K562 (cell line): ENCODE results near the gene SUPT5H. TPM values are rescaled to one million over a fixed set of nuclear protein-coding genes. Genes with fewer than 3 reads are reported as not detected.

Experiments used
- CBX3 ChIP-seq, 2 experiments: IDR thresholded peaks; 1 replicate in 1 of 2; 2 replicates in 1 of 2; pipeline ENCODE4 v1.6.1; 2012; ENCODE audit warnings: inconsistent platforms in 2 of 2, low read length in 2 of 2, borderline replicate concordance in 1 of 2, control low read depth in 1 of 2
- E2F4 ChIP-seq: sonication (generic); formaldehyde crosslinking; IDR thresholded peaks from 2 replicates; pipeline ENCODE4 v1.8.0; 2022; ENCODE audit warnings: mild to moderate bottlenecking, low read depth, missing genetic modification reagents
- GATA2 ChIP-seq: sonication (generic); formaldehyde crosslinking; IDR thresholded peaks from 2 replicates; pipeline ENCODE4 v1.4.0; 2020; ENCODE audit warnings: mild to moderate bottlenecking, missing genetic modification reagents
- GATAD2A ChIP-seq: fragments of 450-650 bp; IDR thresholded peaks from 2 replicates; pipeline ENCODE4 v1.6.1; 2017
- GATAD2B ChIP-seq: fragments of 450-650 bp; IDR thresholded peaks from 2 replicates; pipeline ENCODE4 v1.6.1; 2017; ENCODE audit warnings: mild to moderate bottlenecking, borderline replicate concordance
- HMGN3 ChIP-seq: IDR thresholded peaks from 2 replicates; pipeline ENCODE4 v1.6.1; 2011; ENCODE audit warnings: borderline replicate concordance, low read depth, mild to moderate bottlenecking, mixed read lengths, low read length; ENCODE audit not compliant: insufficient read length; ENCODE audit errors: extremely low read depth
- MITF ChIP-seq: IDR thresholded peaks from 2 replicates; pipeline ENCODE4 v1.6.1; 2014; ENCODE audit warnings: antibody characterized with exemption
- NR1H2 ChIP-seq: sonication (generic); formaldehyde crosslinking; IDR thresholded peaks from 2 replicates; pipeline ENCODE4 v1.4.0; 2020; ENCODE audit warnings: mild to moderate bottlenecking, missing genetic modification reagents
- OTX1 ChIP-seq: fragments of 450-650 bp; formaldehyde crosslinking; IDR thresholded peaks from 2 replicates; pipeline ENCODE4 v1.4.0; 2022; ENCODE audit warnings: mild to moderate bottlenecking
- PATZ1 ChIP-seq: fragments of 250-450 bp; sonication (Bioruptor Pico); IDR thresholded peaks from 2 replicates; pipeline ENCODE4 v1.5.0; 2020; ENCODE audit warnings: mild to moderate bottlenecking, borderline replicate concordance
- PCBP1 ChIP-seq: fragments of 200-400 bp; formaldehyde crosslinking; IDR thresholded peaks from 2 replicates; pipeline ENCODE4 v1.6.1; 2018; ENCODE audit warnings: mild to moderate bottlenecking, low read depth, low read length; ENCODE audit not compliant: poor library complexity, severe bottlenecking
- PTTG1 ChIP-seq: fragments of 450-650 bp; IDR thresholded peaks from 2 replicates; pipeline ENCODE4 v1.6.1; 2016; ENCODE audit warnings: low read depth, mild to moderate bottlenecking, missing genetic modification characterization, missing compliant biosample characterization
- SREBF1 ChIP-seq: fragments of 150-350 bp; IDR thresholded peaks from 2 replicates; pipeline ENCODE4 v1.6.1; 2014; ENCODE audit warnings: antibody characterized with exemption, low read depth, low read length, borderline replicate concordance
- SUPT5H ChIP-seq: fragments of 450-650 bp; IDR thresholded peaks from 2 replicates; pipeline ENCODE4 v1.6.1; 2016
- ZFX ChIP-seq: sonication (generic); formaldehyde crosslinking; IDR thresholded peaks from 2 replicates; pipeline ENCODE4 v1.8.0; 2022; ENCODE audit warnings: mild to moderate bottlenecking, missing genetic modification reagents, moderate library complexity
- ZNF551 ChIP-seq: fragments of 250-450 bp; sonication (Bioruptor Pico); IDR thresholded peaks from 2 replicates; pipeline ENCODE4 v1.5.0; 2021; ENCODE audit warnings: mild to moderate bottlenecking, moderate library complexity
- ZNF766 ChIP-seq: fragments of 200-800 bp; sonication (Bioruptor generic); conservative IDR thresholded peaks from 2 replicates; pipeline ENCODE4 v1.6.1; 2016; ENCODE audit warnings: missing genetic modification characterization, missing compliant biosample characterization
- polyA plus RNA-seq, 8 experiments: library from polyadenylated mRNA; depleted of rRNA in 4 of 8; stranded (reverse) in 5 of 8; unstranded in 3 of 8; fragments of >200 nt; fragmentation: Nextera tagmentation in 2 of 8; fragmentation: Illumina TruSeq in 1 of 8; extraction: Ambion mirVana in 2 of 8; extraction: Trizol in 1 of 8; gene quantifications; 2 replicates each; pipeline versions ENCODE4 v1.2.1 to v1.2.3, GENCODE V29; 2011 to 2014; ENCODE audit warnings: inconsistent platforms in 1 of 8, missing spikeins in 1 of 8
- total RNA-seq, 7 experiments: library from RNA; depleted of rRNA in 6 of 7; stranded (reverse); fragments of >200 nt in 6 of 7; fragmentation: Illumina TruSeq in 2 of 7; extraction: Trizol in 2 of 7; gene quantifications; 2 replicates each; pipeline versions ENCODE4 v1.2.1 to v1.2.3, GENCODE V29; 2011 to 2021; ENCODE audit warnings: low replicate concordance in 1 of 7
- TF ChIP-seq, protein P1 (sequence below): fragments of 250-450 bp; sonication (Bioruptor Pico); IDR thresholded peaks from 2 replicates; pipeline ENCODE4 v1.5.0; 2021; ENCODE audit warnings: mild to moderate bottlenecking, borderline replicate concordance
- TF ChIP-seq, protein P2 (sequence below): fragments of 450-650 bp; formaldehyde crosslinking; IDR thresholded peaks from 2 replicates; pipeline ENCODE4 v1.4.0; 2020; ENCODE audit warnings: mild to moderate bottlenecking, moderate library complexity

Gene SUPT5H
- total and polyA plus RNA-seq, 9 of the 15 experiments (the other 6 are each of a cell fraction or from before 2014, with no cell fraction given): 13.3 to 85.9 (median 35.9) TPM

DNA sequence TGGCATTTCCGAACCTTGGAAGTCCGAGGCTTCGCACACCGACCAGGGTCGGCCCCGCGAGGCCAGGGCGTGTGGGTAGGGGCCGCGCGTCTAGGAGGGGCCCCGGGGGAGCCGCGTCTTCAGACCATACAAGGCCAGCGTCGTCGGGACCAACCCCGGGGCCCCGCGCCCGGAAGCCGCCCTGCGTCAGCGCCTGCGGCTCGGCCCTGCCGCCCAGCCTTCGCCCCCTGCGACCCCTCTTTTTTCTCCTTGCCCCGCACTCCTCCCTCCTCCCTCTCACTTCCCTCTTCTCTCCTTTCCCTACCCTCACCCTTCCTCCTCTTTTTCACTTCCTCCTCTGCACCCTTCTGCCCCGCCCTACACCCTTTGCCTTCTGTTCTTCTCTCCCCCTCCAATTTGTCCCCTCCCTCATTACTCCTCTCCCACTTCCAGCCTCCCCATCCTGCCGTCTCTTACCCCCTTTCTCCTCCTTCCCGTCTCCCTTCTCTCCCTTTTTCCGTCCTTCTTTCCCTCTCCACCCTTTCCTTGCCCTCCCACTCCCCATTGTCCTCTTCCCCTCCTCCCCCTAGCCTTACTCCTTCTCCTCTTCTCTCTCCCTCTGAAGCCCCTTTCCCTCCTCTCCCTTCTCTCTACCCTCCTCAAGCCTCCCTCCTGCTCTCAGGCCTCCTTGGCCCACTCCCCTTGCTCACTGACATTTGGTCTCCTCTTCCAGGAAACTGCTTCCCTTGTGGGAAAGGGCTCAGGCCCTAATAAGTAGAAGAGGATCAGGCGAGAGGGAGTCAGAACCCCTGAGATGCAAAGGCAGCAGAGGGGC, 35.2 kb upstream of the SUPT5H start (continued):
- no peak for TF ChIP-seq MITF
- peak; percentile 95; the same call in 1 of the 2 replicates for TF ChIP-seq GATAD2A
- peak; percentile 74 for TF ChIP-seq PCBP1
- peak; percentile 61 for TF ChIP-seq ZFX (CRISPR knock-in tag)
- TF ChIP-seq HMGN3: peak; percentile 10
- TF ChIP-seq OTX1 (CRISPR knock-in tag): peak; percentile 94
- no peak for TF ChIP-seq GATA2 (CRISPR knock-in tag)
- no peak for TF ChIP-seq ZNF766
- no peak for TF ChIP-seq ZNF551 (CRISPR knock-in tag)
- TF ChIP-seq PTTG1: no peak
- no peak for TF ChIP-seq PATZ1 (CRISPR knock-in tag)
- TF ChIP-seq GATAD2B: no peak
- no peak for TF ChIP-seq CBX3 (IDR thresholded peaks at IDR 0.05; ENCODE audit: borderline replicate concordance in 1 of 2, low read length in 2 of 2)
- no peak for TF ChIP-seq SREBF1
- TF ChIP-seq, protein P1, sequence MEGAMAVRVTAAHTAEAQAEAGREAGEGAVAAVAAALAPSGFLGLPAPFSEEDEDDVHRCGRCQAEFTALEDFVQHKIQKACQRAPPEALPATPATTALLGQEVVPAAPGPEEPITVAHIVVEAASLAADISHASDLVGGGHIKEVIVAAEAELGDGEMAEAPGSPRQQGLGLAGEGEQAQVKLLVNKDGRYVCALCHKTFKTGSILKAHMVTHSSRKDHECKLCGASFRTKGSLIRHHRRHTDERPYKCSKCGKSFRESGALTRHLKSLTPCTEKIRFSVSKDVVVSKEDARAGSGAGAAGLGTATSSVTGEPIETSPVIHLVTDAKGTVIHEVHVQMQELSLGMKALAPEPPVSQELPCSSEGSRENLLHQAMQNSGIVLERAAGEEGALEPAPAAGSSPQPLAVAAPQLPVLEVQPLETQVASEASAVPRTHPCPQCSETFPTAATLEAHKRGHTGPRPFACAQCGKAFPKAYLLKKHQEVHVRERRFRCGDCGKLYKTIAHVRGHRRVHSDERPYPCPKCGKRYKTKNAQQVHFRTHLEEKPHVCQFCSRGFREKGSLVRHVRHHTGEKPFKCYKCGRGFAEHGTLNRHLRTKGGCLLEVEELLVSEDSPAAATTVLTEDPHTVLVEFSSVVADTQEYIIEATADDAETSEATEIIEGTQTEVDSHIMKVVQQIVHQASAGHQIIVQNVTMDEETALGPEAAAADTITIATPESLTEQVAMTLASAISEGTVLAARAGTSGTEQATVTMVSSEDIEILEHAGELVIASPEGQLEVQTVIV (CRISPR knock-in tag): no peak
- no peak for TF ChIP-seq NR1H2
- TF ChIP-seq, protein P2, sequence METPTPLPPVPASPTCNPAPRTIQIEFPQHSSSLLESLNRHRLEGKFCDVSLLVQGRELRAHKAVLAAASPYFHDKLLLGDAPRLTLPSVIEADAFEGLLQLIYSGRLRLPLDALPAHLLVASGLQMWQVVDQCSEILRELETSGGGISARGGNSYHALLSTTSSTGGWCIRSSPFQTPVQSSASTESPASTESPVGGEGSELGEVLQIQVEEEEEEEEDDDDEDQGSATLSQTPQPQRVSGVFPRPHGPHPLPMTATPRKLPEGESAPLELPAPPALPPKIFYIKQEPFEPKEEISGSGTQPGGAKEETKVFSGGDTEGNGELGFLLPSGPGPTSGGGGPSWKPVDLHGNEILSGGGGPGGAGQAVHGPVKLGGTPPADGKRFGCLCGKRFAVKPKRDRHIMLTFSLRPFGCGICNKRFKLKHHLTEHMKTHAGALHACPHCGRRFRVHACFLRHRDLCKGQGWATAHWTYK (CRISPR knock-in tag): peak; percentile 53; the same call in 1 of the 2 replicates
- peak; percentile 71 for TF ChIP-seq SUPT5H
- TF ChIP-seq E2F4 (CRISPR knock-in tag): 0 out of 2 replicates have a peak, but pooled peaks have one; percentile 53
